Neural cell (in vitro differentiated cells): ENCODE results near the gene C22orf39.

Source experiments
- CTCF ChIP-seq: fragments of 450-650 bp; IDR thresholded peaks from 2 replicates; pipeline ENCODE4 v1.5.1; 2014; ENCODE audit warnings: antibody characterized with exemption, mild to moderate bottlenecking, moderate library complexity; ENCODE audit not compliant: poor library complexity, severe bottlenecking
- EP300 ChIP-seq: fragments of 450-650 bp; conservative IDR thresholded peaks from 2 replicates; pipeline ENCODE4 v1.6.1; 2014; ENCODE audit warnings: antibody characterized with exemption, mild to moderate bottlenecking, moderate library complexity; ENCODE audit not compliant: poor library complexity, severe bottlenecking
- EZH2 ChIP-seq: fragments of 200-600, 300-800 bp; shearing (Covaris generic), sonication (generic); IDR thresholded peaks from 2 replicates; pipeline ENCODE4 v1.6.1; 2014; ENCODE audit warnings: antibody characterized with exemption, low read length, borderline replicate concordance, mild to moderate bottlenecking; ENCODE audit not compliant: insufficient read depth, poor library complexity, severe bottlenecking
- MXI1 ChIP-seq: fragments of 450-650 bp; conservative IDR thresholded peaks from 2 replicates; pipeline ENCODE4 v1.6.1; 2014; ENCODE audit warnings: antibody characterized with exemption, mild to moderate bottlenecking; ENCODE audit not compliant: poor library complexity, severe bottlenecking
- POLR2AphosphoS5 ChIP-seq: IDR thresholded peaks from 2 replicates; pipeline ENCODE4 v1.6.1; 2012
- RAD21 ChIP-seq: fragments of 450-650 bp; conservative IDR thresholded peaks from 2 replicates; pipeline ENCODE4 v1.6.1; 2014; ENCODE audit warnings: antibody characterized with exemption, mild to moderate bottlenecking, moderate library complexity
- REST ChIP-seq: IDR thresholded peaks from 2 replicates; pipeline ENCODE4 v1.6.1; 2012; ENCODE audit warnings: borderline replicate concordance
- TAF1 ChIP-seq: IDR thresholded peaks from 2 replicates; pipeline ENCODE4 v1.6.1; 2012; ENCODE audit warnings: low read depth

- TF ChIP-seq CTCF (no peak), EP300 (no peak), RAD21 (no peak), MXI1 (no peak), POLR2AphosphoS5 (no peak), EZH2 (no peak), TAF1 (no peak), REST (no peak)
Measured at GRCh38 chr22:19472233-19472632, 24.7 kb upstream of the C22orf39 start.
